GM21423 (cell line): ENCODE data around the gene GAS2L1.

Experiments used
- ATAC-seq: cut with Tn5 transposase; IDR thresholded peaks from one replicate; pipeline ENCODE4 v1.9.1; 2021; ENCODE audit warnings: mild to moderate bottlenecking, moderate library complexity; ENCODE audit not compliant: unreplicated experiment

Gene GAS2L1

DNA sequence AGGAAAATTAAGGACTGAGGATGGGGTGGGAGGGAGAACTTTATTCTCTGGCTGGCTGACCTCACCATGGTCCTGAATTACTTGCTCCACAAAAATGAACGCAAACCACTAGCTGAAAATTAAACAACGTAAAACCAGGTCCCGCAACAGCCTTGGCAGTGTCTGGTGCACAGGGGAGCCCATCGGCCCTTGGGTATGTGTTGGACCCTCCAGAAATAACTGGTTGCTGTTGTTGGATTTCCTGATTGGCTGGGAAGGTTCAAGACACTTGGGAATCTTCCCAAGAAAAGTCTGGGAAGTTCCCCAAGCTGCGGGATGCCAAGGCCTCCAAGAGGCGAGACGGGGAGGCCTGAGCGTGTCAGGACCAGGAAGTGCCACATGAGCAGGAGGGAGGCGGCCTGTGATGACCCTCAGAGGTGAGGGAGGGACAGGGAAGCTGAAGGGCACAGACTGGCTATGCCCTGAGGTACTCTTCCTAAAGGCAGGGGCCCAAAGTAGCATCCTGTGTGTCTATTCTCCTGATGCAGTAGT lies 19.4 kb downstream of the GAS2L1 start:
- no peak for ATAC-seq

DNA sequence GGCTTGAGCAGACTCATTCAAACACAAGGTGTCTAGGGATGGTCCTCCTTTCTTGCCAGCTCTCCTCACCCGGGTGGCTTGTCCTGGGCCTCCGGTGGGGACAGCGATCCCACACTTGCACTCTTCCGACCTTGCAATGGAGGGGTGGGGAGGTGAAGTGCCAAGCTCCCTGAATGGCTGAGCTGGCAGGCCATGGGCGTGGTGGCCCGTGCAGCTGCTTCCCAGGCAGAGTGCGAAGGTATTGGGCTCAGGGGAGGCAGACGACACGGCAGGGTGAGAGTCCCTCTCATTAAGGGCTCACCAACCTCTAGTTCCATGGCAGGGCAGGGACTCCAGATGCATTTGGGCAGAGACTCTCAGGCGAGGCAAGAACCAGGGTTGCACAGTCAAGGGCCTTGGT lies 20.0 kb downstream of the GAS2L1 start:
- ATAC-seq, result no peak

DNA sequence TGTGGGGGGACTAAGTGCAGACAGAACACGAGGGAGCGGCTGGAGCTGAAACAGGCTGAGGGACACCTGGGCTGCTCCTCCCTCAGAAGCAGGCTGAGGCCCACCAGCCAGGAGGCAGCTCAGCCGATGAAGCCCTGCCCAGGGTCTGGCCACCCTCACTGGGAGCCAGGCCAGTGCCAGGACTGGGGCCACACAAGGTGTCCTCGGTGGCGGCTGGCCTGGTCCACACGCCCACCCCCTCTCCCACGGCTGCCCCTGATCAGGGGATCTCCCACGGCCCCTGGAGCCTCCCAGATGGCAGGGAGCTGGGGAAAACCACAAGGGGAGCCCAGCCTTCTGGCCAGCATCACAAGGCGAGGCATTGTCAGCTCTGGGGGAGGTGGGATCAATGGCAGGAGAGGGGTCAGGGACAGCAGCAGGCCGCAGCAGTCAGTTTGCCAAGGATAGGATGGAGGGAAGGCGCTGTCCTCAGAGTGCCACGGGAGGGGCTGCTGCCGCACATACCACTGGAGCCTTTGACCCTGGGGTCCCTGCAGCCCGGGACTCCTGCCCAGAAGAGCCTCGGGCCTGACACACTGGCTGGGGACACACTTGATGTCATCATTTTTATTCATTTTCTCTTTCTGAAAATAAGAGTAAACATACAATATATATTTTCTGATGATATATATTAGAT lies 20.8 kb downstream of the GAS2L1 start:
- no peak for ATAC-seq

DNA sequence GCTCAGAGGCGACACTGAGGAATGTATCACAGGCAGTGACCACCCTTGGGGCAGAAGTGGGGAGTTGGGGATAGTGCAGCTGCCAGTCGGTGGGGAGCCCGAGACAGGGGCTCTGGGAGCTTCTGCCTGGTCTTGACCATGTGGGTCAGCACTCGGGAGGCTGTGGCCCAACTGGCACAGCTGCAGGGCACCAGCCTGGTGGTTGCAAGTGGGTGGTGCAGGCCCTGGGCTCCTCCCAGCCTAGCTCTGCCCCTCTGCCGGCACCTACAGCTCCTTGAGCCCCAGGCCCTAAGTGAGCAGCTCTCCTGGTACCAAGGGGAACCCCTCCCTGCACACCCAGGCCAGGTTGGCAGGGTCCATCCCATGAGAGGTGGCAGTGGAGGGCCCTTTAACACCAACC lies 21.6 kb downstream of the GAS2L1 start:
- ATAC-seq, result no peak

DNA sequence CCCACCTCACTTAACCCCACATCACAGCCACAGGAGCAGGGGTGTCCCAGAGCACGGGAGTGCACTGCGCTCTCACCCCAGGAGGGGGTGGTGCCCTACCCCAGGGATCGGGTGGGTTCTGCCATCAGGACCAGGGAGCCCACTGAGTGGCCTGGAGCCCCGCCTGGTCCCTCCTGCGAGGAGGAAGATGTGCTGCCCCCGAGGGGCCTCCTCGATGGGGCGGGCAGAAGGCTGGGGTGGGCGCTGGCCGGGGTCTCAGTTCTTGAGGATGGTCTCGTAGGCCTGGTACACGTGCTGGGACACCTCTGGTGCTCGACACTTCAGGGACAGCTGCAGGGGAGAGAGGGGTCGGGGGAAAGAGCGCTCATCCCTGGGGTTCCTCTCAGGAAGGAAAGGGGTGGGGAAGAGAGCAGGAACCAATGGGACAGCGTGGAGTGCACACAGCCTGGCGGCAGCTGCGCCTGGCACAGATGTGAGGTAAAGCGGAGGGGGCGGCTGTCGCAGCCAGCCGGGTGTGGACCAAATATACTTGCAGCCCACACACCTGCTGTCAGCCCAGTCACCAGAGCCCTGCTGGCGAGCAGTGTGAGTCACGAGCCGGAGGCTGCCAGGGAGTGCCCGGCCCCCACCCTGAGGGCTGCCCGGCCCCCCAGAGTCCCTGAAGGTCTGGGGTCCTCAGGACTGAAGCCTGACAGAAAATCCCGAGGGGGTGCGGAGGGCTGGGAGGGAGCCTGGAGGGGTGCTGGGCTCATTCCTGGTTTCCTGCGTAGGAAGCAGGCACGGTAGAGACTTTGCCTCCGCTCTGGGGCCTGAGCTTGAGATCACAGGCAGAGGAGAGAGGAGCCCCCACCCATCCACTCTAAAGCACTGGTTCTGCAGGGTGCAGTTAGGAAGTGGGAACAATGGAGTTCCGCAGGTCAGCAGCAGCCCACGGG lies 22.4 kb downstream of the GAS2L1 start:
- ATAC-seq, result no peak

DNA sequence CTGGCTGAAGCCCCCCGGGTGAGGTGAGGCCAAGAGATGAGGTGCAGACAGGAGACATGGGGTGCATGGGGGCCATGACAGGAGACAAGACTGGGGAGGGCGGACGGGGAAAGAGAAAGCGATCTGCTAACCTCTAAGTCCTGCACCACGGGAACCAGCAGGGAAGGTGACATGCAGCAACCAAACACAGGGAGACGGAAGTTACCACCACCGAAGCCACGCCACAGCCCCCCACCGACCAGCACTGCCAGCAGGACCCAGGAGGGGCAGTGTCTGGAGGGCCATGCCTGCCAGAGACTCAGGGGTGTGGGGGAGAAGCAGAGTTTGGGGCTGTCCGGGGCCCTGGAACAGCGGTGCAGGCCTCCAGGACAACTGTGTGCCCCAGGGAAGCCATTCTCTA lies 23.1 kb downstream of the GAS2L1 start:
- no peak for ATAC-seq

DNA sequence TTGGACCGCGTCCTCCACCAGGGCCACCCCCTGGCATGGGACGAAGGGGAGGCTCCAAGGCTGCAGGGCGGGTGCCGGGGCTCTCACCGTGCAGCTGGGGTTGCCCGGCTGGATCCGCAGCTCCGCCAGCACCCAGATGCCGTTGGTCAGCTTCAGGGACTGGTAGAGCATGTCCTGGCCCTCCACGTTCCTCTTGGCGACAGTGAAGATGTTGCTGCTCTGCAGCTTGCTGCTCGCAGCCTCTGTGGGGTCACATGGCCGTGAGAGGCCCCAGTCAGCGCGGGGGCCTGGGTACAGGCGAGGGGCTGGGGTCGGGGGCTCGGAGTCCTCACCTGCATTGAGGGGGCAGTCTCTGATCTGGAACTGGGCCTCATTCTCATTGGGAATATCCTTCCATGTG lies 23.8 kb downstream of the GAS2L1 start:
- ATAC-seq, result no peak

DNA sequence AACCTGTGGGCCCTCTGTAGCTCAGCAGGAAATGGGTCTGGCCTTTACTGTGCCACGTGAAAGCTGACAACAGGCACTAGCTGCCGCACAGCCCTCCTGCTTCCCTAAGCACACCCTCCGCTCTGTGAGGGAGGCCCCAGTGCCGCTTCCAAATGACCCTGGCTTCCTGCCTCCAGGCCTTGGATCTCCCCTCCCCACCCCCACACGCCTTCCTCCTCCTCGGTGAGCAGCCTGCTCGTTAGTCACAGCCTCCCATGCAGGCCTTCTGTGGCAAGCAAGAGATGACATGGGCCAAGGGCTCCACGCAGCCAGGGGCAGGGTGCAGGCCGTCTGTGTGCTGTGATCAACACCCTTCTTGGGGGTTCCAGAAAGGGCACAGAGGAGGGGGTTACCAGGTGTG lies 24.3 kb downstream of the GAS2L1 start:
- no peak for ATAC-seq

DNA sequence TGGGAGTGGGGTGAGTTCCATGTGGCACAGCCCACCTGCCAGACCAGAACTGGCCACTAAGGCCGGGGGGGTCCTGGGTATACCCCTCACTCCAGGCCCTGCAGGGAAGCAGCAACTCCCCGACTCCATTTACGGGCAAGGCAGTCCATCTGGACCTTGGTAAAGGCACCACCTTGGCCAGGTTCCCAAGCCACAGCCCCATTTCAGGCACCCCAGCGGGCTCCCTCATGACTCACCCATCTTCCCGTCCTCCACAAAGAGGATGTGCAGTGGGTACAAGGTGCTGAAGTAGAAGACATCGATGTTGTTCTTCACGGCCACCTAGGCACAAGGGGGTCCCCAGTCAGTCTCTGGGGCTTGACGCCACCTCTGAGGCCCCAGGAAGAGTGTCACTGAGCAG lies 24.8 kb downstream of the GAS2L1 start:
- ATAC-seq, result no peak

DNA sequence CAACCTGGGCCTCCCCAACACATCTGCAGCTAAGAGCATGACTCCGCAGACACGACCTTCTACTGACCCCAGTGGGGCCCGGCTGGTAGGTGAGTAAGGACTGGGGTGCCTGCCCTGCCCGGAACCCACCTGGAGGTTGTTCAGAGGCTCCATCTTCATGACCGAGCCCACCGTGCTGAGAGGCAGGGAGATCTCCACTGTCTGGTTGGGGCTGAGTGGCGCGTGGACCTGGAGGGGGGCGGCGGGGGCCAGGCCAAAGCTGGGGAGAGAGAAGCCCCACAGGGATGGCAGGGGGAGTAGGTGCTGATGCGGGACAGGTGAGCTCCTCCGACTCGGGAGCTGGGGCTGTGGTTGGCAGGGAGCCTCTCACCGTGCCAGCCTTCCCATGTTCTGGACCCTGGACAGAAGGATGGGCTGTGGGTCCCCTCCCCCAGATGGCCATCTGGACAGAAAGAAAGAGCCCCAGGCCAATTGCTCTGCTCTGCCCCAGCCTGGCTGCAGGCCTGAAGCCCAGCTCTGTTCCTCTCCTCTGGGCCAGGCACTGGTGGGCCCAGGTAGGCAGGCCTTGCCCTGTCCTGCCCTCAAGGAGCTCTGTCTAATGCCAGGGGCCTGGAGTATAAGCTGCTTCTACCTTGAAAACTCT lies 25.3 kb downstream of the GAS2L1 start:
- ATAC-seq, result no peak

DNA sequence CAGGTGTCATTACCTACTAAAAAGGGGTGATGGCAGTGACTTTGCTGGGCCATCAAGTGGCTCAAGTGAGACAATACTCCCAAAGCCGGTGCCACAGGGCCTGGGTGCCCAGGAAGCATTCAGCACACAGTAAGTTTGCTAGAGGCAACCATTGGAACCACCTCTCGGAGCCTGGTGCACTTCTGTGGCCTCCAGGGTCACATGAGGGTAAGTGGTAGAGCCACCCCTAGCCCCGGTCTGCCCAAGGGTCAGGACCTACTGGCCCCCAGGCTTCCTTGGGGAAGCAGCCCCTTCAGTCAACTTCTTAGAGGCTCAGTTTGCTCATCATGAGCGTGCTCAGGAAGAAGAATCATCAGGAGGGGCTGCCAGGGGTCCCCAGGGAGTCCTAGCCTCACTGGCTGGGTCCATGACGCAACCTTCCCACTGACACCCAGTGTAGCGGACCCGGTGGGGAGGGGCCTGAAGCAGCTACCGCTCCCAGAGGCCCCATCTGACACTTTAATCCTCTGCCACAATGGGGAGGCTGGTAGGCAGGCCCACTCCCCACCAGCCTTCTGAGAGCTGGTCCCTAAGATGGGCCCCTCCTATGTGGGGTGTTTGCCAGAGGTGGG lies 26.5 kb downstream of the GAS2L1 start:
- ATAC-seq, result no peak

DNA sequence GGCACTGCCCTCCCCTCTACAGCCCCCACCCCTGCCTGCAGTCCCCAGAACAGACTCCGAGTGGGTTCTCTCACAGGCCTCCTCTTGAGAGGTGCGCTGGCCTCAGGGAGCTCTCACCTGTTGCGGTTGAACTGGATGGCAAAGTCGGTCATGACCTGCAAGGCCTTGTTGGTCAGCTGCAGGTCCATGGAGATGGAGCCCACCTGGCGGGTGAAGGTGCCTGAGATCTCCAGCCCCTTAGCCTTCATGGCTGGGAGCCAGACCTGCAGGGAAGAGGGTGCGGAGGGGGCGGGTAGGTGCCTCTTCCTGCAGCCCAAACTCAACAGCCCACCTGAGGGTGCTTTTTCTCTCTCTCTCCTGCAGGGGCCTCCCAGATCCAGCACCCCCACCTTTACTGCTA lies 27.7 kb downstream of the GAS2L1 start:
- ATAC-seq, result no peak

DNA sequence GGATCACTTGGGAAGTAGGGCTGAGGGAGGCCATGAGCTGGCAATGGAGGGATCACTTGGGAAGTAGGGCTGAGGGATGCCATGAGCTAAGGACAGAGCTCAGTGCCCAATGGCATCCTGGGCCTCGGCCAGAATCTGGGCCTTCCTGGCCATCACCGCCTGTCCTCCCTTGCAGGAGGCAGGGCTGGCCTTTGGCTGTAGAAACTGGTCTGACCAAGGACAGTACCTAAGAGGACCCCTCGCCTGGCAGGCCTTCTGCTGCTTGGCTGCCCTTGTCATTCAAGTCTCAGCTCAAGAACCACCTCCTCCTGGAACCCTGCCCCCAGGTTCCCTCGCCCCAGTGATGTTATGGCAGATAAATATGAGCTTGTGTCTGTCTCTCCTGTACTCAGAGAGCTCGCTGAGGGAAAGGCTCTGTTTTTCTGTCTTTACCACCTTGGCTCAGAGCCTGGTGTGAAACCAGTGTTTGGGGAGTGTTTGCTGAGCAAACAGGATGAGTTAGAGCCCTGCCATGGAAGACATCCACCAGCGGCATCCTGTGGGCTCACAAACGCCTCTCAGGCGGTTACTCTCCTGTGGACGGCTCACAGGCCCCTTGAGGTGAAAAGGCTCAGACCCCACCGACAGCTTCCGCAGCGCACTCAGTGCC lies 28.4 kb downstream of the GAS2L1 start:
- ATAC-seq, result no peak

DNA sequence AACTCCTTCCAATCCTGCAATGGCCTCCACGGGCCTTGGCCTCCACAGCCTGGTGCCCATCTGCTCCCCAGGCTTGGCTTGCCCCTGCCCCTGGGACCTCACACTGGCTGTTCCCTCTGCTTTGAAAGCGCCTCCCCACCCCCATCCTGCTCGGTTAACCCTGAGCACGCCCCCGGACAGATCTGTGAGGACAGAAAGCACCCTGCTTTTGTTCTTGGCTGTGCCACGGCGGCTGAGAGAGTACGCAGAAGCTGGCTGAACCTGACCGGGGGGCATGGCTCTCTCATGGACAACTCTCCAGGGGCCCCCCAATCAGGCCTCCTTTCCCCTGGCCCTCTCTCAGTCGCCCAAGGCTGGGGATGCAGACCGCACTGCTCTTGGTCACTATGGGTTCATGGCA lies 29.2 kb downstream of the GAS2L1 start:
- no peak for ATAC-seq

DNA sequence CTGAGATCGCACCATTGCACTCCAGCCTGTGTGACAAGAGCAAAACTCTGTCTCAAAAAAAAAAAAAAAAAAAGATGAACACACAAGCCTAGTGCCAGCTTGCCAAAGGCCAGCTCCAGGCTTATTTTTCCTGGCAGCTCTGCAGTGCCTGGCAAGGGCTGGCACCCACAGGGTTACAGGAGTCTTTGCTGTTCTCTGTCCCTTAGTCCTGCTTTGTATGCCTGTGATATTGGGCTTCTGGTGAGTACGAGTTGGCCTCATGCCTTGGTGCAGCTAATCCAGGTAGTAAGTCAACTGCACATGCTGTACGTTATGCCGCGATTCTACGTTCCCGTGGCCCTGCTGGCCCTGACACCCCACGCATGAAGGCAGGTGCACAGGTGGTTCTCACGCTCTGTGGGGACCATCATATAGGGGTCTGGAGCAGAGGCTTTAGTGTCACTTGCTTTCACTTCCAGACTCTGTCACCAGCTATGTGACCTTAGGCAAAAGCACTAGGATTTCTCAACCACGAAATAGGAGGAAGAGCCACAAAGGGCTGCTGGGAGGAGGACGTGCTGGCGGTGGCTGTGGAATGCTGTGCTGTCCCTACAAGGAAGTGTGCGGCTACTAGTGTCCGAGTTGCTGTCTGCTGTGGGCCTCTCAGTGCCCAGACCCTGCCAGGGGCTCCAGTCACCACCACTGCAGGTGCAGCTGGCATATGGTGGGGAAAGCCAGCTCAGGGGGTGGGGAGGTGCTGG lies 30.5 kb downstream of the GAS2L1 start:
- no peak for ATAC-seq

DNA sequence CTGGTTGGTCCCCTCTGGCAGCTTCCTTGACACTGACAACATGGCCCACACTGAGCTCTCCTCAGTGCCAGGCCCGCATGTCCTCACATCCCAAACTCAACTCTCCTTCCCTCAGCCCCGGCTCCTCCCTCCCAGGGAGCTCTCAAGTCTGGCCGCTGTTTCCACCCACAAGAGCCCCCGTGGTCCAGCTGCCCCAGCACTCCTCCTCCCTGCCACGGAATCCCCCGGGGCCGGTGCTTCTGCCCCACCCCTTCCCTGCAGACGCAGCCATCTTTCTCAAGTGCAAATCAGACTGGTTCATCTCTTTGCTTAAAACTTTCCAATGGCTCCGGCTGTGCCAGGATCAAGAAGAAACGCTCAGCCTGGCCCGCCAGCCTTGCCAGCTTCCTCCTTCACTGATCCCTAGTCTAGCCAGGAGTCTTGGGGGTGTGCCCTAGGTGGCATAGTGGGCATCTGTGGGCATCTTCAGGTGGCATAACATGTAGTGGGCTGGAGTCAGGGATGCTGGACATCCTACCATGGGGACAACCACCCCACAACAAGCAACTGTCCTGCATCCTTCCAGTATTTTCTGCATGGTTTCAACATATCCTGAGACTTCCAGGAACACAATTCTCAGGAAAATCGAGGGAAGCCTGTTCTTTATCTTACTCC lies 31.3 kb downstream of the GAS2L1 start:
- ATAC-seq, result no peak

DNA sequence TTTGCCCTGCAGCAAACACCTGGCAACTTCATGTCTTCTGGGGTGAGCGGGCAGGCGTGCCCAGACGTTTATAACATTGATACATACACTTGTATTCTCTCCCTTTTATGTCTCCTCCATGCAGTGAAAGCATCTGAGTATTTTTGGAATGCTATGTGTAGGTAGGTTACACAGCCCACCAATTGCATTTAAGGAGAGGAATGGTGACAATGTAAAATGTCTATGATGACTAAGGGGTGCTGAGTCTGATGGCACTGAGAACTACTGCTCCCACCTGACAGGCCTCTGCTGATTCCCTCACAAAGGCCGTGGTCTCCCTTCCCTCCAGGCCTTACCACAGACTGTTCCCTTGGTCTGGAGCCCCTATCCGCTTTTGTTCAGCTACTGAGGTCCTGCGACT lies 31.9 kb downstream of the GAS2L1 start:
- no peak for ATAC-seq

DNA sequence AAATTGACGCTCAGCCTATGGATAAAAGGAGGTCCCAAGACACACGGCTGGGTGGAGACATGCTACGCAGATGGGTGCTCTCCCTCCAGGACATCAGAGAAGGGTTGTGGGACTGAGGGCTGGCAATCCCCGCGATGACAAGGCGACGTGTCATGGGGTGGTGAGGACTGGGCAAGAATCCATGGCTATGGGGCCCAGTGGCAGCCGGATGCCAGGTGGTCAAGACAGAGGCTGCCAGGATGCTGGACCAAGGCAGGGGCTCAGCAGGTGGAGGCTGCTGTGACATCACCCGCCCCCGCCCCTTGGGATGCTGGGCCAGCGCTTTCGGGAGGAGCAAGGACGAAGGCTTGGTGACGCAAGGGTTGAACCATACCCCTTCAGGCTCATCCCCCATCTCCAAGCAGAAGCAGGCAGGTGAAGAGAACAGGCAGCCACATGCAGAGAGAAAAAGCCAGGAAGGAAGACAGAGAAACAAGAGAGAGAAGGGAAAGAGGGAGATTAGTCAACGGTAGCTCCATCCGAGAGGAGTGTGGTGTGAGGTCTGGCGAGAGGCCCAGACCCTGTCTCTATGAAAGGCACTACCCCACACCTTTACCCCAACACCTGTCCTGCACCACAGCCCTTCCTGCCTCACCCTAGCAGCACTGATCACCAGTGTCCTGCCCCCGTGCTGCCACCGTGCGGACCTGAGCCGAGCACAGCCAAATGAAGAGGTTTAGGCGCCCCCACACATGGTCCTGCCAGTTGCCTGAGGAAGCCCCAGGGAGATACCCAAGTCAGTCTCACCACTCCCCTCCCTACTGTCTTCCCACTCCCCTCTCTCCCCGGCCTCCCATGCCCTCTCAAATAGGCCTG lies 33.2 kb downstream of the GAS2L1 start:
- no peak for ATAC-seq

DNA sequence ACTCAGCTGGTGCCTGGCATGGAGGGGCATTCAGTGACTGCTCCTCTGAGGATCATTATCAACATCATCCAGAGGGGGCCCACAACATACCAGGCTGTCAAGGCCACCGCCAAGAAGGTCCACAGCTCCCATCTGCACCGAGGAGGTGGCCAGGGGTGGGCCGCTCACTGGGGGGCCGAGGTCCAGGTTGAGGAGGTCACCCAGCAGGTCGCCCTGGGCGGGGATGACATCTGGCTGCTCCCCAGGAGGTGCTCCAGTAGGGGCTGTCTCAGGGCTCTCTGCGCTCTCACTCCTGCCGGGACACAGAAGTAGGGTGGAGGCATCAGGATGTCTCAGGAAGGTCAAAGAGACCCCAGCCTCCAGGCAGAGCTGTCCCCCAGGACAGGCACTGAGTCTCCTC lies 34.1 kb downstream of the GAS2L1 start:
- no peak for ATAC-seq
